Activated gamma-delta T cell treated with Interleukin-2 at 50 U/mL for 16 hours (primary cell): ENCODE data around the gene CLIC6.

ENCODE experiments used
- DNase-seq: peaks from one replicate; pipeline ENCODE4 v3.0.0-alpha.2; 2020

The CLIC6 gene

GRCh38 chr21:34668803-34669148, at the start of gene CLIC6:
CLIC6 (plus strand) TSS chr21:34668994; CDS start chr21:34669389, 395 bp downstream.
- DNase-seq = no peak

GRCh38 chr21:34619841-34620665, 48.7 kb upstream of the CLIC6 start:
- no peak for DNase-seq

- DNase-seq = no peak
Observed at GRCh38 chr21:34621434-34622350, 47.1 kb upstream of the CLIC6 start.

GRCh38 chr21:34623516-34623915, 45.3 kb upstream of the CLIC6 start:
- DNase-seq = no peak

GRCh38 chr21:34625030-34625593, 43.7 kb upstream of the CLIC6 start:
- no peak for DNase-seq

GRCh38 chr21:34626131-34626530, 42.7 kb upstream of the CLIC6 start:
- no peak for DNase-seq

GRCh38 chr21:34630536-34631143, 38.2 kb upstream of the CLIC6 start:
- peak; percentile 16 for DNase-seq

GRCh38 chr21:34632498-34632897, 36.3 kb upstream of the CLIC6 start:
- no peak for DNase-seq

GRCh38 chr21:34635307-34635706, 33.5 kb upstream of the CLIC6 start:
- peak; percentile 15 for DNase-seq

- no peak for DNase-seq
Observed at GRCh38 chr21:34636961-34637360, 31.8 kb upstream of the CLIC6 start.

GRCh38 chr21:34639250-34639649, 29.5 kb upstream of the CLIC6 start:
- no peak for DNase-seq

GRCh38 chr21:34639882-34640788, 28.7 kb upstream of the CLIC6 start:
- DNase-seq = no peak

GRCh38 chr21:34640858-34641257, 27.9 kb upstream of the CLIC6 start:
- no peak for DNase-seq

- no peak for DNase-seq
Observed at GRCh38 chr21:34642211-34643075, 26.4 kb upstream of the CLIC6 start.

GRCh38 chr21:34644825-34645224, 24.0 kb upstream of the CLIC6 start:
- no peak for DNase-seq

GRCh38 chr21:34647555-34647954, 21.2 kb upstream of the CLIC6 start:
- no peak for DNase-seq

GRCh38 chr21:34648739-34649297, 20.0 kb upstream of the CLIC6 start:
- DNase-seq = no peak

GRCh38 chr21:34649400-34649799, 19.4 kb upstream of the CLIC6 start:
- DNase-seq = no peak

- DNase-seq = no peak
Observed at GRCh38 chr21:34650861-34651431, 17.8 kb upstream of the CLIC6 start.

- DNase-seq = no peak
Observed at GRCh38 chr21:34651642-34652041, 17.2 kb upstream of the CLIC6 start.
